SK-N-SH (cell line): ENCODE data around the gene PLSCR3. TPM values are rescaled to one million over a fixed set of nuclear protein-coding genes. Genes with fewer than 3 reads are reported as not detected.
A peak's percentile ranks its signal among the peaks of the same experiment; 100 is the strongest.

ENCODE experiments used
- CTCF ChIA-PET: fragments of 300-600, 350-600 bp; formaldehyde crosslinking; extraction: SDS; loops from one replicate; lab custom pipeline; 2021; lab: Yijun Ruan, JAX
- POLR2A ChIA-PET: fragments of 350-600 bp; sonication (Branson Sonifier 250); formaldehyde crosslinking; extraction: SDS; loops from one replicate; lab custom pipeline; 2020; ENCODE audit warnings: antibody characterized with exemption, inconsistent platforms; lab: Yijun Ruan, JAX
- DNase-seq: peaks from one replicate; pipeline ENCODE4 v3.0.0; 2012
- H2AFZ ChIP-seq: fragments of 200-600 bp; sonication (generic); 2 replicates; pipeline ENCODE4 v1.8.1; 2016; ENCODE audit warnings: antibody characterized with exemption, mild to moderate bottlenecking, low read depth
- H3F3A ChIP-seq: fragments of 200-600 bp; sonication (generic); replicated peaks from 2 replicates; pipeline ENCODE3; 2016; ENCODE audit warnings: antibody characterized with exemption, mild to moderate bottlenecking; ENCODE audit not compliant: insufficient read depth
- H3K27ac ChIP-seq, 2 experiments: fragments of 200-500 bp in 1 of 2; fragments of 200-600 bp in 1 of 2; sonication (Bioruptor generic) in 1 of 2; sonication (generic), shearing (Covaris generic) in 1 of 2; 2 replicates each; pipeline versions ENCODE4 v1.5.1 to v1.6.1; 2014 to 2016; ENCODE audit warnings: low read depth in 2 of 2, inconsistent platforms in 1 of 2, low read length in 1 of 2, mild to moderate bottlenecking in 1 of 2, mixed read lengths in 1 of 2
- H3K27me3 ChIP-seq: fragments of 200-600 bp; sonication (generic), shearing (Covaris generic); 2 replicates; pipeline ENCODE4 v1.6.1; 2016; ENCODE audit warnings: mixed run types; ENCODE audit not compliant: insufficient read depth
- H3K36me3 ChIP-seq, 2 experiments: fragments of 200-500 bp in 1 of 2; fragments of 200-600 bp in 1 of 2; sonication (Bioruptor generic) in 1 of 2; sonication (generic) in 1 of 2; replicated peaks in 1 of 2; 2 replicates each; pipeline versions ENCODE3 to v1.5.1; 2014 to 2016; ENCODE audit warnings: low read length in 1 of 2, mild to moderate bottlenecking in 1 of 2; ENCODE audit not compliant: insufficient read depth in 2 of 2, control insufficient read depth in 1 of 2
- H3K4me1 ChIP-seq, 2 experiments: fragments of 200-500 bp in 1 of 2; fragments of 200-600 bp in 1 of 2; sonication (Bioruptor generic) in 1 of 2; sonication (generic), shearing (Covaris generic) in 1 of 2; 2 replicates each; pipeline versions ENCODE4 v1.5.1 to v1.6.1; 2014 to 2016; ENCODE audit warnings: low read depth in 1 of 2, low read length in 1 of 2, mixed run types in 1 of 2; ENCODE audit not compliant: insufficient read depth in 2 of 2, control insufficient read depth in 1 of 2
- H3K4me2 ChIP-seq: fragments of 200-600 bp; sonication (generic), shearing (Covaris generic); 2 replicates; pipeline ENCODE4 v1.6.1; 2017; ENCODE audit warnings: mixed run types
- H3K4me3 ChIP-seq, 2 experiments: fragments of 200-500 bp in 1 of 2; fragments of 200-600 bp in 1 of 2; sonication (Bioruptor generic) in 1 of 2; sonication (generic), shearing (Covaris generic) in 1 of 2; 2 replicates each; pipeline versions ENCODE4 v1.5.1 to v1.8.1; 2014 to 2016; ENCODE audit warnings: low read depth in 2 of 2, inconsistent platforms in 1 of 2, low read length in 1 of 2, mild to moderate bottlenecking in 1 of 2, mixed read lengths in 1 of 2, moderate library complexity in 1 of 2
- H3K79me2 ChIP-seq: fragments of 200-600 bp; sonication (generic); 2 replicates; pipeline ENCODE4 v1.8.1; 2017; ENCODE audit warnings: mild to moderate bottlenecking; ENCODE audit not compliant: insufficient read depth
- H3K9ac ChIP-seq: fragments of 200-600 bp; sonication (generic); 2 replicates; pipeline ENCODE4 v1.6.1; 2017; ENCODE audit warnings: mixed run types
- H3K9me2 ChIP-seq: fragments of 200-600 bp; sonication (generic); 2 replicates; pipeline ENCODE4 v1.6.1; 2017; ENCODE audit warnings: mixed run types
- H3K9me3 ChIP-seq: fragments of 200-600 bp; sonication (generic); 2 replicates; pipeline ENCODE4 v1.6.1; 2017; ENCODE audit warnings: mixed run types, mild to moderate bottlenecking, moderate library complexity
- H4K20me1 ChIP-seq: fragments of 200-600 bp; sonication (generic); 2 replicates; pipeline ENCODE4 v1.6.1; 2017; ENCODE audit warnings: mild to moderate bottlenecking, mixed run types; ENCODE audit not compliant: insufficient read depth
- ELF1 ChIP-seq: IDR thresholded peaks from 2 replicates; pipeline ENCODE4 v1.4.0; 2012
- EP300 ChIP-seq, 2 experiments: IDR thresholded peaks; 2 replicates each; pipeline versions ENCODE4 v1.4.0 to v1.6.1; 2012; ENCODE audit warnings: borderline replicate concordance in 1 of 2, low read depth in 1 of 2, low read length in 1 of 2
- EZH2phosphoT487 ChIP-seq: fragments of 200-600 bp; sonication (generic); IDR thresholded peaks from 2 replicates; pipeline ENCODE4 v1.6.1; 2017; ENCODE audit warnings: low read depth, mixed run types, mild to moderate bottlenecking, antibody characterized with exemption, moderate library complexity, borderline replicate concordance
- FOSL2 ChIP-seq: IDR thresholded peaks from 2 replicates; pipeline ENCODE4 v1.4.0; 2012; ENCODE audit warnings: low read depth, mild to moderate bottlenecking, moderate library complexity, borderline replicate concordance
- GATA2 ChIP-seq: sonication (generic); formaldehyde crosslinking; IDR thresholded peaks from 2 replicates; pipeline ENCODE4 v1.5.0; 2020; ENCODE audit warnings: mild to moderate bottlenecking, missing genetic modification reagents
- RCOR1 ChIP-seq: fragments of 150-350 bp; IDR thresholded peaks from 2 replicates; pipeline ENCODE4 v1.6.1; 2017; ENCODE audit warnings: antibody characterized with exemption, low read length
- RXRA ChIP-seq: IDR thresholded peaks from 2 replicates; pipeline ENCODE4 v1.4.0; 2012; ENCODE audit warnings: low read depth, mild to moderate bottlenecking, borderline replicate concordance
- SIN3A ChIP-seq: IDR thresholded peaks from 2 replicates; pipeline ENCODE4 v1.6.1; 2012; ENCODE audit warnings: low read depth, mild to moderate bottlenecking, low read length, moderate library complexity, borderline replicate concordance
- TAF1 ChIP-seq: IDR thresholded peaks from 2 replicates; pipeline ENCODE4 v1.6.1; 2012; ENCODE audit warnings: low read depth, mild to moderate bottlenecking, low read length, moderate library complexity, borderline replicate concordance
- TEAD4 ChIP-seq: IDR thresholded peaks from 2 replicates; pipeline ENCODE4 v1.4.0; 2012; ENCODE audit warnings: mild to moderate bottlenecking, borderline replicate concordance; ENCODE audit not compliant: insufficient read depth
- USF2 ChIP-seq: fragments of 150-350 bp; IDR thresholded peaks from 2 replicates; pipeline ENCODE4 v1.6.1; 2017; ENCODE audit warnings: antibody characterized with exemption, low read length, low read depth, borderline replicate concordance
- WGBS: methylation state at CpG from one replicate; pipeline ENCODE4 v1.1.6; 2017; ENCODE audit warnings: low lambda C conversion rate; 5-methylcytosine and 5-hydroxymethylcytosine counted together
- polyA plus RNA-seq, 3 experiments: library from polyadenylated mRNA; depleted of rRNA; stranded (reverse); fragments of >200 nt; gene quantifications; 2 replicates each; pipeline ENCODE4 v1.2.3, GENCODE V29; 2012
- TF ChIP-seq, protein P1 (sequence below): IDR thresholded peaks from 2 replicates; pipeline ENCODE4; 2012

Gene PLSCR3
- polyA plus RNA-seq, 1 of the 3 experiments (the other 2 are of a cell fraction): 95.0 TPM

GRCh38 chr17:7394452-7395191 lies at the start of gene PLSCR3 (continued):
- TF ChIP-seq, protein P1, sequence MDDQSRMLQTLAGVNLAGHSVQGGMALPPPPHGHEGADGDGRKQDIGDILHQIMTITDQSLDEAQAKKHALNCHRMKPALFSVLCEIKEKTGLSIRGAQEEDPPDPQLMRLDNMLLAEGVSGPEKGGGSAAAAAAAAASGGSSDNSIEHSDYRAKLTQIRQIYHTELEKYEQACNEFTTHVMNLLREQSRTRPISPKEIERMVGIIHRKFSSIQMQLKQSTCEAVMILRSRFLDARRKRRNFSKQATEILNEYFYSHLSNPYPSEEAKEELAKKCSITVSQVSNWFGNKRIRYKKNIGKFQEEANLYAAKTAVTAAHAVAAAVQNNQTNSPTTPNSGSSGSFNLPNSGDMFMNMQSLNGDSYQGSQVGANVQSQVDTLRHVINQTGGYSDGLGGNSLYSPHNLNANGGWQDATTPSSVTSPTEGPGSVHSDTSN: no peak
- TF ChIP-seq EP300 (IDR thresholded peaks at IDR 0.05; ENCODE audit: borderline replicate concordance in 1 of 2, low read depth in 1 of 2, low read length in 1 of 2): no peak
- no peak for TF ChIP-seq USF2
- peak; percentile 19; the same call in 1 of the 2 replicates for TF ChIP-seq SIN3A
- no peak for TF ChIP-seq ELF1
- no peak for TF ChIP-seq EZH2phosphoT487
- peak; percentile 60 for TF ChIP-seq TAF1
- no peak for TF ChIP-seq FOSL2
- TF ChIP-seq RXRA: no peak
- no peak for TF ChIP-seq RCOR1
- TF ChIP-seq GATA2 (CRISPR knock-in tag): no peak
- TF ChIP-seq, all 33 proteins: peak for 10

DNA sequence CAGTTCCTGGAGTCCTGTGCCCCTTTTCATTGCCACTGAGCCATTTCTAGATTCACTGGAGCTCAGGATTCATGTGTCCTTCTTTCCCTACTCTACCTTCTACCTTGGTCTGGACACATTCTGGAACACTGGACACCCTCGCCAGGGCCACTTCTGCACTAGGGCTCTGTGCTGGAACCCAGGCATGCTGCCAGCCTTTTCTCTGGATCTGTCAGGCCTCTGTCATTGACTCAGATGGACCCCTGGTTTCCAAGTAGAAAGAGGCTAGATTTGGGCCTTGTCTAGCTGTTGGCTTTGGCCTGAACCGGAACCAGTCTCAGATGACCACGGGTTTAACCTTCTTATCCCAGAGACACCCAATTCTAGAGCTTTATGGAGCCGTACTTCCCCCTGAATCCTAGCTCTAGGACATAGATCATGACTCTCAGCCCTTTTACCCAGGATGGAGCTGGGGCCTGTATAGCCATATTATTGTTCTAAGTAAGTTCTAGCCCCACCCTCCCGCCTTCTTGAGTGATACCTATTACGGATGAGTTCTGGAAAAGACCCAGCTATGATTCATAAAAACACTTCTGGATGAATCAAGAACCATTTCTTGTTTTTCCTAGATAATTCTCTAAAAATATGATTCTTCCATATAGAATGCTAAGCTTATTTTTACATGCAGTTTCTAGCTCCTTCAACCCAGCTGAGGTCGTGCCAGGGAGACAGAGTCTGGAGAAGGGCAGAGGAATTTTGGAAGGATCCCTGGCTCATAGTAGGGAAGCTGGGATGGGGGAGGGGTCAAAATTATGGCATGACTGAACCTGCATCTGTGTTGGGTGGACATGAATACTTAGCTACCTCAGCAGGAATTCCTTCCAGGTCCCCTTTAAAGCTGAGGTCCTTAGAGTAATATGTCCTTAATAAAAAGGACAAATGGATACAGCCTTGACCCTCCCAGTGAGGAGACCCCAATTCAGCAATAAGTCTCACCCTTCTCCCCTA lies 49.5 kb upstream of the PLSCR3 start:
- H3K4me1 ChIP-seq: peaks cover 7 to 21% of the 10 kb centered on the region in 2 experiments; a peak in 2 of 4 replicates
- H3K36me3 ChIP-seq: no peaks in the 10 kb centered on the region
- peaks cover 18% of the 10 kb centered on the region for H3F3A ChIP-seq
- H3K9ac ChIP-seq: no peak overlapping the region
- DNase-seq: no peak
- no peak overlapping the region for H3K4me3 ChIP-seq
- no peaks in the 10 kb centered on the region for H3K9me2 ChIP-seq
- ChIA-PET POLR2A (interaction anchor here (0.5 to 1.4 kb wide), 3 partner anchors 40 to 176 kb away, joined by 3 to 6 read pairs (median 3); partner anchors contain the start of genes POLR2A and SENP3), CTCF (interaction anchor here (0.9 to 1.8 kb wide), 7 partner anchors 8 to 97 kb away, joined by 3 to 8 read pairs (median 3); partner anchors contain the start of genes SPEM2 and TMEM102)
- no peaks in the 10 kb centered on the region for H3K27me3 ChIP-seq
- no peak overlapping the region for H3K27ac ChIP-seq
- H3K9me3 ChIP-seq: no peaks in the 10 kb centered on the region
- H3K79me2 ChIP-seq: no peaks in the 10 kb centered on the region
- no peaks in the 10 kb centered on the region for H4K20me1 ChIP-seq
- TF ChIP-seq TAF1: no peak
- TF ChIP-seq TEAD4: no peak
- no peak for TF ChIP-seq RCOR1
- H3K4me2 ChIP-seq: no peak overlapping the region
- H2AFZ ChIP-seq: no peak overlapping the region
- WGBS: 69% methylated on average over 7 of the region's 7 CpGs
